GM12878 (cell line): Measurements from ENCODE around the gene SATB1. TPM values are rescaled to one million over a fixed set of nuclear protein-coding genes. Genes with fewer than 3 reads are reported as not detected.

Source experiments
- ATAC-seq: fragments of 200-7000 bp; cut with Tn5 transposase; 3 replicates; pipeline ENCODE4 v1.9.1; 2020; ENCODE audit warnings: mild to moderate bottlenecking, moderate library complexity
- BruUV-seq: library from RNA; stranded (reverse); fragments of 400-500 nt; replicated peaks from 2 replicates; lab custom pipeline; 2021; lab: Mats Ljungman, UMichigan
- CTCF ChIA-PET: fragments of 300-600 bp; sonication (Branson Sonifier 250); formaldehyde crosslinking; extraction: SDS; loops from one replicate; lab custom pipeline; 2021; ENCODE audit warnings: inconsistent platforms; lab: Yijun Ruan, JAX
- POLR2A ChIA-PET: fragments of 350-600 bp; formaldehyde crosslinking; extraction: SDS; loops from one replicate; lab custom pipeline; 2021; ENCODE audit warnings: inconsistent platforms; lab: Charles Lee
- RAD21 ChIA-PET: fragments of 300-600 bp; sonication (Branson Sonifier 250); formaldehyde crosslinking; loops from one replicate; lab custom pipeline; 2023; ENCODE audit warnings: antibody characterized with exemption; ENCODE audit not compliant: unreplicated experiment; lab: Charles Lee
- SMC1A ChIA-PET: fragments of 300-600 bp; sonication (Branson Sonifier 250); formaldehyde crosslinking; loops from one replicate; lab custom pipeline; 2023; ENCODE audit not compliant: unreplicated experiment, uncharacterized antibody; lab: Charles Lee
- DNase-seq: peaks from one replicate; pipeline ENCODE4 v3.0.0-alpha.2; 2011; ENCODE audit warnings: low read depth, low spot score
- FAIRE-seq: peaks from 3 replicates; lab custom pipeline; 2011; peaks lifted over from hg19 to GRCh38; lab: Jason Lieb, UNC
- H2AFZ ChIP-seq: 2 replicates; pipeline ENCODE4 v1.6.0; 2011; ENCODE audit warnings: low read depth, low read length, control low read depth; ENCODE audit not compliant: control insufficient read depth
- H3K27ac ChIP-seq: 2 replicates; pipeline ENCODE4 v1.5.1; 2011; ENCODE audit warnings: control low read depth; ENCODE audit not compliant: control insufficient read depth, insufficient read depth
- H3K27me3 ChIP-seq, 2 experiments: replicated peaks in 1 of 2; 2 replicates each; pipeline versions ENCODE4 v1.6.0 to v1.6.1; 2011; ENCODE audit warnings: low read length in 1 of 2; ENCODE audit not compliant: control insufficient read depth in 2 of 2, insufficient read depth in 2 of 2
- H3K36me3 ChIP-seq, 2 experiments: 2 replicates each; pipeline ENCODE4 v1.5.1; 2011; ENCODE audit warnings: low read length in 1 of 2; ENCODE audit not compliant: control insufficient read depth in 2 of 2, insufficient read depth in 2 of 2
- H3K4me1 ChIP-seq: 2 replicates; pipeline ENCODE4 v1.6.1; 2011; ENCODE audit warnings: mild to moderate bottlenecking, low read length, moderate library complexity, mixed read lengths; ENCODE audit not compliant: control insufficient read depth, insufficient read depth
- H3K4me2 ChIP-seq: 2 replicates; pipeline ENCODE4 v1.6.0; 2011; ENCODE audit warnings: control low read depth; ENCODE audit not compliant: control insufficient read depth, insufficient read depth
- H3K4me3 ChIP-seq: fragments of 200-600 bp; sonication (generic); 2 replicates; pipeline ENCODE4 v1.5.1; 2016
- H3K79me2 ChIP-seq: 2 replicates; pipeline ENCODE4 v1.6.0; 2011; ENCODE audit warnings: low read length; ENCODE audit not compliant: control insufficient read depth, insufficient read depth
- H3K9ac ChIP-seq: 2 replicates; pipeline ENCODE4 v1.8.0; 2011; ENCODE audit warnings: low read length, control low read depth, mixed read lengths; ENCODE audit not compliant: control insufficient read depth, insufficient read depth
- H3K9me3 ChIP-seq: replicated peaks from 3 replicates; pipeline ENCODE4 v1.5.1; 2011; ENCODE audit warnings: mild to moderate bottlenecking, low read length; ENCODE audit not compliant: control insufficient read depth, insufficient read depth
- H4K20me1 ChIP-seq: 2 replicates; pipeline ENCODE4 v1.6.0; 2011; ENCODE audit not compliant: control insufficient read depth, insufficient read depth
- MXI1 ChIP-seq: fragments of 150-350 bp; IDR thresholded peaks from 2 replicates; pipeline ENCODE4 v1.6.1; 2011; ENCODE audit warnings: low read depth, mild to moderate bottlenecking, inconsistent platforms, low read length, improper control_type of control experiment
- RAD21 ChIP-seq: IDR thresholded peaks from 2 replicates; pipeline ENCODE4 v1.6.1; 2011; ENCODE audit warnings: mild to moderate bottlenecking, low read depth, low read length, moderate library complexity; ENCODE audit not compliant: insufficient read depth
- RFX5 ChIP-seq: IDR thresholded peaks from 2 replicates; pipeline ENCODE4 v1.6.1; 2011; ENCODE audit warnings: low read depth, low read length, improper control_type of control experiment
- SMC3 ChIP-seq: IDR thresholded peaks from 2 replicates; pipeline ENCODE4 v1.6.1; 2011; ENCODE audit warnings: low read length, improper control_type of control experiment, borderline replicate concordance
- ZNF384 ChIP-seq: IDR thresholded peaks from 2 replicates; pipeline ENCODE4 v1.6.1; 2012; ENCODE audit warnings: low read depth, mild to moderate bottlenecking, low read length, improper control_type of control experiment, borderline replicate concordance
- WGBS: methylation state at CpG from one replicate; pipeline ENCODE4 v1.1.6; 2016; ENCODE audit warnings: low lambda C conversion rate; ENCODE audit not compliant: insufficient replicate concordance, insufficient coverage; ENCODE audit errors: missing lambda C conversion rate; 5-methylcytosine and 5-hydroxymethylcytosine counted together
- in situ Hi-C: fragments of 300-500 bp; cut with MboI; formaldehyde crosslinking; loops from 9 replicates; pipeline ENCODE4 v1.14.3; 2018; ENCODE audit warnings: mixed read lengths
- intact Hi-C: fragments of 100-400 bp; cut with micrococcal nuclease; formaldehyde crosslinking; loops from one replicate; pipeline ENCODE4 v1.14.2; 2022; ENCODE audit not compliant: unreplicated experiment
- polyA plus RNA-seq, 11 experiments: library from polyadenylated mRNA; depleted of rRNA in 4 of 11; unstranded in 6 of 11; stranded (reverse) in 5 of 11; fragments of >200 nt; fragmentation: Nextera tagmentation in 4 of 11; fragmentation: Illumina TruSeq in 1 of 11; extraction: Ambion mirVana in 4 of 11; extraction: Trizol in 1 of 11; gene quantifications; 1 replicate in 1 of 11; 2 replicates in 10 of 11; pipeline versions ENCODE4 v1.2.1 to v1.2.3, GENCODE V29; 2011 to 2016; ENCODE audit warnings: inconsistent platforms in 2 of 11, missing spikeins in 2 of 11, low read depth in 1 of 11
- total RNA-seq, 4 experiments: library from RNA; depleted of rRNA in 3 of 4; stranded (reverse); fragments of >200 nt in 3 of 4; fragmentation: Illumina TruSeq in 1 of 4; extraction: Trizol in 1 of 4; gene quantifications; 2 replicates each; pipeline versions ENCODE4 v1.2.1 to v1.2.3, GENCODE V29; 2013 to 2021
- TF ChIP-seq, protein P1 (sequence below): fragments of 450-650 bp; IDR thresholded peaks from 2 replicates; pipeline ENCODE4 v1.6.1; 2016; ENCODE audit warnings: mild to moderate bottlenecking
- TF ChIP-seq, protein P2 (sequence below), 3 experiments: IDR thresholded peaks in 2 of 3; conservative IDR thresholded peaks in 1 of 3; 2 replicates each; pipeline ENCODE4 v1.5.1; 2011; ENCODE audit warnings: low read depth in 3 of 3, low read length in 3 of 3, mild to moderate bottlenecking in 3 of 3, control low read depth in 2 of 3, moderate library complexity in 2 of 3, inconsistent platforms in 1 of 3, mixed read lengths in 1 of 3; ENCODE audit not compliant: control insufficient read depth in 2 of 3, insufficient read depth in 1 of 3; ENCODE audit errors: extremely low read depth in 1 of 3

SATB1 gene
- total and polyA plus RNA-seq, 10 of the 15 experiments (the other 5 are each of a cell fraction or from before 2014, with no cell fraction given): 0.01 to 0.72 (median 0.07) TPM; not detected in 4

GRCh38 chr3:18390024-18390660, 35.0 kb downstream of the SATB1 start (continued):
- TF ChIP-seq, protein P1, sequence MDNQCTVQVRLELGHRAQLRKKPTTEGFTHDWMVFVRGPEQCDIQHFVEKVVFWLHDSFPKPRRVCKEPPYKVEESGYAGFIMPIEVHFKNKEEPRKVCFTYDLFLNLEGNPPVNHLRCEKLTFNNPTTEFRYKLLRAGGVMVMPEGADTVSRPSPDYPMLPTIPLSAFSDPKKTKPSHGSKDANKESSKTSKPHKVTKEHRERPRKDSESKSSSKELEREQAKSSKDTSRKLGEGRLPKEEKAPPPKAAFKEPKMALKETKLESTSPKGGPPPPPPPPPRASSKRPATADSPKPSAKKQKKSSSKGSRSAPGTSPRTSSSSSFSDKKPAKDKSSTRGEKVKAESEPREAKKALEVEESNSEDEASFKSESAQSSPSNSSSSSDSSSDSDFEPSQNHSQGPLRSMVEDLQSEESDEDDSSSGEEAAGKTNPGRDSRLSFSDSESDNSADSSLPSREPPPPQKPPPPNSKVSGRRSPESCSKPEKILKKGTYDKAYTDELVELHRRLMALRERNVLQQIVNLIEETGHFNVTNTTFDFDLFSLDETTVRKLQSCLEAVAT: no peak
- no peak for TF ChIP-seq MXI1
- TF ChIP-seq, all 136 proteins: peak for 0

GRCh38 chr3:18389108-18389733, 35.9 kb downstream of the SATB1 start:
- no peak overlapping the region for H2AFZ ChIP-seq
- POLR2A ChIA-PET: no interaction called here
- ATAC-seq (0 out of 3 replicates have a peak, but pooled peaks have one; percentile 27), DNase-seq (no peak), FAIRE-seq (no peak)
- RAD21 ChIA-PET: interaction anchor here (0.7 to 1.6 kb wide), 3 partner anchors 369 to 1199 kb away, joined by 3 to 5 read pairs (median 4); no protein-coding TSS in a partner anchor
- no peaks in the 10 kb centered on the region for H3K79me2 ChIP-seq
- H3K27ac ChIP-seq: no peak overlapping the region
- no TSS peak for BruUV-seq
- no peak overlapping the region for H3K4me3 ChIP-seq
- intact Hi-C loops: loop anchor here (2.0 kb wide), 1 partner anchor 494 kb away; no protein-coding TSS in a partner anchor
- CTCF ChIA-PET: interaction anchor here (0.7 to 2.9 kb wide), 15 partner anchors 9 to 520 kb away, joined by 3 to 17 read pairs (median 6); no protein-coding TSS in a partner anchor
- no peaks in the 10 kb centered on the region for H3K27me3 ChIP-seq
- no peaks in the 10 kb centered on the region for H3K36me3 ChIP-seq
- WGBS: 2% methylated on average over 2 of the region's 2 CpGs
- H3K4me2 ChIP-seq: no peak overlapping the region
- in situ Hi-C loops: no loop called here
- no peaks in the 10 kb centered on the region for H4K20me1 ChIP-seq
- TF ChIP-seq, protein P2, sequence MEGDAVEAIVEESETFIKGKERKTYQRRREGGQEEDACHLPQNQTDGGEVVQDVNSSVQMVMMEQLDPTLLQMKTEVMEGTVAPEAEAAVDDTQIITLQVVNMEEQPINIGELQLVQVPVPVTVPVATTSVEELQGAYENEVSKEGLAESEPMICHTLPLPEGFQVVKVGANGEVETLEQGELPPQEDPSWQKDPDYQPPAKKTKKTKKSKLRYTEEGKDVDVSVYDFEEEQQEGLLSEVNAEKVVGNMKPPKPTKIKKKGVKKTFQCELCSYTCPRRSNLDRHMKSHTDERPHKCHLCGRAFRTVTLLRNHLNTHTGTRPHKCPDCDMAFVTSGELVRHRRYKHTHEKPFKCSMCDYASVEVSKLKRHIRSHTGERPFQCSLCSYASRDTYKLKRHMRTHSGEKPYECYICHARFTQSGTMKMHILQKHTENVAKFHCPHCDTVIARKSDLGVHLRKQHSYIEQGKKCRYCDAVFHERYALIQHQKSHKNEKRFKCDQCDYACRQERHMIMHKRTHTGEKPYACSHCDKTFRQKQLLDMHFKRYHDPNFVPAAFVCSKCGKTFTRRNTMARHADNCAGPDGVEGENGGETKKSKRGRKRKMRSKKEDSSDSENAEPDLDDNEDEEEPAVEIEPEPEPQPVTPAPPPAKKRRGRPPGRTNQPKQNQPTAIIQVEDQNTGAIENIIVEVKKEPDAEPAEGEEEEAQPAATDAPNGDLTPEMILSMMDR (IDR thresholded peaks at IDR 0.05 in 2 of 3, conservative IDR thresholded peaks at IDR 0.05 in 1 of 3; ENCODE audit: control insufficient read depth in 2 of 3, extremely low read depth in 1 of 3, insufficient read depth in 1 of 3, low read depth in 3 of 3, low read length in 3 of 3): peak; percentile 36 to 43 (median 42); a peak in 5 of 6 replicates
- peak; percentile 36; the same call in 1 of the 2 replicates for TF ChIP-seq SMC3
- TF ChIP-seq ZNF384: peak; percentile 96
- peak; percentile 72 for TF ChIP-seq RAD21
- no peak for TF ChIP-seq RFX5
- H3K9ac ChIP-seq: no peak overlapping the region
- H3K9me3 ChIP-seq: no peaks in the 10 kb centered on the region
- no peaks in the 10 kb centered on the region for H3K4me1 ChIP-seq
- SMC1A ChIA-PET: interaction anchor here (0.7 to 1.9 kb wide), 5 partner anchors 85 to 495 kb away, joined by 3 to 4 read pairs (median 3); no protein-coding TSS in a partner anchor
